Measurements from ENCODE around the gene SRGAP3.

SRGAP3 gene

GRCh38 chr3:9209777-9210176, 39.7 kb downstream of the SRGAP3 start:
- no peak overlapping the region for H3K27ac ChIP-seq
- TF ChIP-seq CTCF (IDR thresholded peaks at IDR 0.05) = no peak
- no peak for TF ChIP-seq ZFX (IDR thresholded peaks at IDR 0.05; ENCODE audit: borderline replicate concordance)

GRCh38 chr3:9208605-9209152, 40.8 kb downstream of the SRGAP3 start:
- H3K27ac ChIP-seq = no peak overlapping the region
- no peak for TF ChIP-seq CTCF (IDR thresholded peaks at IDR 0.05)
- no peak for TF ChIP-seq ZFX (IDR thresholded peaks at IDR 0.05; ENCODE audit: borderline replicate concordance)

- no peak for TF ChIP-seq ZFX (IDR thresholded peaks at IDR 0.05; ENCODE audit: borderline replicate concordance)
- no peak for TF ChIP-seq CTCF (IDR thresholded peaks at IDR 0.05)
- no peak overlapping the region for H3K27ac ChIP-seq
Observed at GRCh38 chr3:9207116-9207763, 42.2 kb downstream of the SRGAP3 start.

- no peak for TF ChIP-seq CTCF (IDR thresholded peaks at IDR 0.05)
- TF ChIP-seq ZFX (IDR thresholded peaks at IDR 0.05; ENCODE audit: borderline replicate concordance) = no peak
- H3K27ac ChIP-seq = no peak overlapping the region
Observed at GRCh38 chr3:9206287-9206686, 43.2 kb downstream of the SRGAP3 start.

GRCh38 chr3:9205345-9206143, 43.9 kb downstream of the SRGAP3 start:
- no peak for TF ChIP-seq CTCF (IDR thresholded peaks at IDR 0.05)
- TF ChIP-seq ZFX (IDR thresholded peaks at IDR 0.05; ENCODE audit: borderline replicate concordance) = no peak
- H3K27ac ChIP-seq = no peak overlapping the region

- TF ChIP-seq CTCF (IDR thresholded peaks at IDR 0.05) (no peak), ZFX (IDR thresholded peaks at IDR 0.05; ENCODE audit: borderline replicate concordance) (no peak)
- H3K27ac ChIP-seq = no peak overlapping the region
Observed at GRCh38 chr3:9204253-9204992, 45.0 kb downstream of the SRGAP3 start.
